Ovary (tissue), 3 donors: ENCODE measurements around the gene MAP2K4.

ENCODE experiments used
- EP300 ChIP-seq: sonication (generic); formaldehyde crosslinking; IDR thresholded peaks from one replicate; pipeline ENCODE4 v1.6.1; 2017; ENCODE audit warnings: antibody characterized with exemption
- POLR2A ChIP-seq: fragments of 450-650 bp; IDR thresholded peaks from one replicate; pipeline ENCODE4 v1.6.1; 2017; ENCODE audit warnings: antibody characterized with exemption, mild to moderate bottlenecking, moderate library complexity
- TF ChIP-seq, protein P1 (sequence below), 3 donors: fragments of 450-650 bp in 2 of 3; fragments of 200-600 bp in 1 of 3; IDR thresholded peaks; one replicate each; pipeline versions ENCODE4 v1.5.1 to v1.8.0; 2016 to 2022; ENCODE audit warnings: antibody characterized with exemption in 3 of 3, mild to moderate bottlenecking in 1 of 3
- donor health status: DM: no; HTN: no; CAD: no.

DNA sequence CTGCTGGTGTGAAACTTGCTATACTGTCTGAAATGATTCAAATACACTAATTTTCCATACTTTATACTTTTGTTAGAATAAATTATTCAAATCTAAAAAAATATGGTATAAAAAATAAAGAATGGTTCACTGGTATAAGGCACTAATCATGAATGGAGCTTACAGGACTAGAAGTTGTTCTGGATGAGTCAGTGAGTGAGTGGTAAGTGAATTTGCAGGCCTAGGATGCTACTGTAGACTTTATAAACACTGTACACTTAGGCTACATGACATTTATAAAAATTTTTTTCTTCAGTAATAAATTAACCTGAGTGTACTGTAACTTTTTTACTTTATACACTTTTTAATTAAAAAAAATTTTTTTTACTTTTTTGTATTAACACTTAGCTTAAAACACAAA lies 95.5 kb downstream of the MAP2K4 start:
- TF ChIP-seq, protein P1, sequence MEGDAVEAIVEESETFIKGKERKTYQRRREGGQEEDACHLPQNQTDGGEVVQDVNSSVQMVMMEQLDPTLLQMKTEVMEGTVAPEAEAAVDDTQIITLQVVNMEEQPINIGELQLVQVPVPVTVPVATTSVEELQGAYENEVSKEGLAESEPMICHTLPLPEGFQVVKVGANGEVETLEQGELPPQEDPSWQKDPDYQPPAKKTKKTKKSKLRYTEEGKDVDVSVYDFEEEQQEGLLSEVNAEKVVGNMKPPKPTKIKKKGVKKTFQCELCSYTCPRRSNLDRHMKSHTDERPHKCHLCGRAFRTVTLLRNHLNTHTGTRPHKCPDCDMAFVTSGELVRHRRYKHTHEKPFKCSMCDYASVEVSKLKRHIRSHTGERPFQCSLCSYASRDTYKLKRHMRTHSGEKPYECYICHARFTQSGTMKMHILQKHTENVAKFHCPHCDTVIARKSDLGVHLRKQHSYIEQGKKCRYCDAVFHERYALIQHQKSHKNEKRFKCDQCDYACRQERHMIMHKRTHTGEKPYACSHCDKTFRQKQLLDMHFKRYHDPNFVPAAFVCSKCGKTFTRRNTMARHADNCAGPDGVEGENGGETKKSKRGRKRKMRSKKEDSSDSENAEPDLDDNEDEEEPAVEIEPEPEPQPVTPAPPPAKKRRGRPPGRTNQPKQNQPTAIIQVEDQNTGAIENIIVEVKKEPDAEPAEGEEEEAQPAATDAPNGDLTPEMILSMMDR (IDR thresholded peaks at IDR 0.05), result no peak
- no peak for TF ChIP-seq POLR2A
- no peak for TF ChIP-seq EP300
